M059J (cell line): Measurements from ENCODE around the gene BRCA1. TPM values are rescaled to one million over a fixed set of nuclear protein-coding genes. Genes with fewer than 3 reads are reported as not detected.

Experiments
- DNase-seq: peaks from one replicate; pipeline ENCODE4 v3.0.0-alpha.2; 2012; ENCODE audit warnings: low read depth
- total RNA-seq: library from RNA; depleted of rRNA; stranded (reverse); fragments of >200 nt; shearing (Covaris generic); gene quantifications from 2 replicates; pipeline ENCODE4 v1.2.3, GENCODE V29; 2014

Gene BRCA1
- total RNA-seq, 1 experiment from 2014 or later = 30.1 TPM

GRCh38 chr17:43025766-43026537, 99.2 kb downstream of the BRCA1 start:
- DNase-seq = no peak

GRCh38 chr17:43025290-43025657, 99.9 kb downstream of the BRCA1 start:
- no peak for DNase-seq

- peak; percentile 95 for DNase-seq
These were observed 100.5 kb downstream of the BRCA1 start, which contains the start of gene RND2 for GRCh38 chr17:43024407-43025289. TSS of gene RND2 (plus strand) at chr17:43025231. CDS start at chr17:43025348, 117 bp downstream.

- peak; percentile 72 for DNase-seq
These were observed 103.2 kb downstream of the BRCA1 start, which contains the start of gene VAT1 for GRCh38 chr17:43021741-43022512. TSS of gene VAT1 (minus strand) at chr17:43022385. CDS start at chr17:43022322, 63 bp downstream.

GRCh38 chr17:43020789-43021740, 104.1 kb downstream of the BRCA1 start:
- DNase-seq = peak; percentile 71

GRCh38 chr17:43020030-43020621, 105.0 kb downstream of the BRCA1 start:
- no peak for DNase-seq

- DNase-seq = no peak
These were observed 105.7 kb downstream of the BRCA1 start for GRCh38 chr17:43019418-43019817.

- no peak for DNase-seq
These were observed 106.2 kb downstream of the BRCA1 start for GRCh38 chr17:43018932-43019331.

- DNase-seq = peak; percentile 64
These were observed 106.9 kb downstream of the BRCA1 start for GRCh38 chr17:43018008-43018853.

GRCh38 chr17:43016216-43016615, 108.9 kb downstream of the BRCA1 start:
- no peak for DNase-seq

- peak; percentile 48 for DNase-seq
These were observed 109.6 kb downstream of the BRCA1 start for GRCh38 chr17:43015579-43015978.

- DNase-seq = no peak
These were observed 110.3 kb downstream of the BRCA1 start for GRCh38 chr17:43014649-43015542.

GRCh38 chr17:43014020-43014648, 111.0 kb downstream of the BRCA1 start:
- no peak for DNase-seq

GRCh38 chr17:43013296-43013695, 111.9 kb downstream of the BRCA1 start:
- no peak for DNase-seq

- no peak for DNase-seq
These were observed 113.3 kb downstream of the BRCA1 start for GRCh38 chr17:43011728-43012472.

- DNase-seq = peak; percentile 48
These were observed 114.4 kb downstream of the BRCA1 start for GRCh38 chr17:43010667-43011308.
